DMS153 (cell line): Measurements from ENCODE around the gene ACTR1A.
A peak's percentile ranks its signal among the peaks of the same experiment; 100 is the strongest.
"Not testable (repeated sequence)": the region's sequence is repeated elsewhere in the genome, so short reads cannot be mapped to it uniquely, and the experiment has no call there.

Experiments used
- DNase-seq: peaks from one replicate; lab custom pipeline; 2025; lab: John Stamatoyannopoulos, UW

ACTR1A gene

GRCh38 chr10:102514487-102515311 is 12.2 kb upstream of the ACTR1A start:
- no peak for DNase-seq

GRCh38 chr10:102511583-102512274 is 9.2 kb upstream of the ACTR1A start:
- DNase-seq: no peak

- no peak for DNase-seq
Observed at GRCh38 chr10:102509387-102509786, 6.9 kb upstream of the ACTR1A start.

- DNase-seq: no peak
Observed at GRCh38 chr10:102508506-102508905, 6.0 kb upstream of the ACTR1A start.

- no peak for DNase-seq
Observed at GRCh38 chr10:102507521-102507920, 5.0 kb upstream of the ACTR1A start.

DNA sequence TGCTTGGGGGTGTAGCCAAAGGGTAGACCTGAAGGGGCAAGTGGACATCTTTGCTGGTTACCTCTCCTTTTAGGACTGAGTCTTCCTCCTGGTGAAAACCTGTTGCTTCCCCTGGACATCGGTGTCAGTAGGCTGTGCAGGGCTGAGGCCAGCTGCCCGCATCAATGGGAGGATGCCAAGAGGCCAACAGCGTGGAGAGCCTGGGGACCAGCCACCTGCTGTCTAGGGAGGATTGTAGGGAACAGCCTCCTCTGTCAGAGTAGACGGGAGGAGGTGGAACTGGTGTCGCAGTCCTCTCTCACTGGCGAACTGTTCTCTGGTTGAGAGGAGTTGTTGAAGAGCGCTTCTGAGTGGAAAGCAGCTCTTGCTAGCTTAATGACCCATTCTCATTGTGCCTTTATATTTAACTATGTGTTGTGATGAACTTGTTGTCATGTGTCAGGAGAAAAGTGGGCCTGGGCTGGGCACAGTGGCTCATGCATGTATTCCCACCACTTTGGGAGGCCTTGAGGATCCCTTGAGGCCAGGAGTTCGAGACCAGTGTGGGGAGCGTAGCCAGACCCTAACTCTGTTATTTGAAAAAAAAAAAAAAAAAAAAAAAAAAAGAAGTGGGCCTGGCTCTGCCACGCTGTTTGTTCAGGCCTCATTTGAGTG is 3.1 kb upstream of the ACTR1A start:
- DNase-seq: no peak

- DNase-seq: no peak
Observed at GRCh38 chr10:102504976-102505300, 2.4 kb upstream of the ACTR1A start.

DNA sequence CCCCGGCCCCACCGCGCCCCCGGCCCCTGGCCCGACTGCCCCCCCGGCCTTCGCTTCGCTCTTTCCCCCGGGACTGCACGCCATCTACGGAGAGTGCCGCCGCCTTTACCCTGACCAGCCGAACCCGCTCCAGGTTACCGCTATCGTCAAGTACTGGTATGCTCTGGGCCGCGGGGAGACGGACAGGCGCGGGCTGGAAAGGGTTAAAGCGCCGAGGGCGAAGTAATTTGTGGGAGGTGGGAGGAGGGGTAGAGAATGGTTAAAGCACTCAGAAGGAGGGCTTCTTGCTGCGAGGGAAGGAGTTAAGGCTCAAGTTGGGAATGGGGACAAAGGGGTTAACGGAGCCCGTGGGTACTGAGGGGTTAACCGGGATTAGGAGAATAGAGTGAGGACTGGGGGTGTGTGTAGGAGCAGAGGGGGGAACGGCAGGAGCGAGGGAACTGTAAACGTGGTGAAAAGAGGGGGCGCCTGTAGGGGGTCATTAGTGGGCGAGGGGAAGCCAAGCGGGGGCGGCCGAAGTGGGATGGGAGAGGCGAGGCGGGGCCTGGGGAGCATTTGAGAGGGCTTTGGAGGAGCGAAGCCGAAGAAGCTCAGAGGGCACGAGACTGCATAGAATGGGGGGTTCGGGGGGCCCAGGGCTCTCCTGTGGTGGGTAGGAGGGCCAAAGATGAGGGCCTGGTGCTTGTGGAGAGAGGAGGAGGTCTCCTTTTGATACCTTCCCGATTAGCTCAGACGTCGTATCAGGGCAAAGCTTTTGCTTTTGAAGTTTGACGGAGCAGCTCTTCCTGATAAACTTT is 1.9 kb upstream of the ACTR1A start:
- DNase-seq: no peak

GRCh38 chr10:102503264-102504178 is 1.0 kb upstream of the ACTR1A start, which contains the start of gene SUFU:
Gene SUFU, plus strand, starts transcription at chr10:102503972. Its CDS starts 181 bp downstream, at chr10:102504153.
- peak; percentile 97 for DNase-seq

DNA sequence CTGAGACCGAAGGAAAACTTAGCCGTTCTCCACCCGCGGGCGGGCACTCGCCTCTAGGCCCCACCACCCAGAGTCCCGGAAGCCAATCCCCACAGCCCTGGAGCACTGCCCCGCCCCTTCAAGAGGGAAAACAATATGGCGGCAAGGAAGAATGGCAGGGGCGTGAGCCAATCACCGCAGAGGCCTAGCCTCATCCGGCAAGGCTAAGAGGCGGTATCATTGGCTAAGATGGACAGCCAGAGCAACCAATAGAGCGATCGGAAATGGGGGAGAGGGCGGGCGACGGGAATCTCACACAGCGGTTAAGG is 529 bp downstream of the ACTR1A start:
- DNase-seq: peak; percentile 97

DNA sequence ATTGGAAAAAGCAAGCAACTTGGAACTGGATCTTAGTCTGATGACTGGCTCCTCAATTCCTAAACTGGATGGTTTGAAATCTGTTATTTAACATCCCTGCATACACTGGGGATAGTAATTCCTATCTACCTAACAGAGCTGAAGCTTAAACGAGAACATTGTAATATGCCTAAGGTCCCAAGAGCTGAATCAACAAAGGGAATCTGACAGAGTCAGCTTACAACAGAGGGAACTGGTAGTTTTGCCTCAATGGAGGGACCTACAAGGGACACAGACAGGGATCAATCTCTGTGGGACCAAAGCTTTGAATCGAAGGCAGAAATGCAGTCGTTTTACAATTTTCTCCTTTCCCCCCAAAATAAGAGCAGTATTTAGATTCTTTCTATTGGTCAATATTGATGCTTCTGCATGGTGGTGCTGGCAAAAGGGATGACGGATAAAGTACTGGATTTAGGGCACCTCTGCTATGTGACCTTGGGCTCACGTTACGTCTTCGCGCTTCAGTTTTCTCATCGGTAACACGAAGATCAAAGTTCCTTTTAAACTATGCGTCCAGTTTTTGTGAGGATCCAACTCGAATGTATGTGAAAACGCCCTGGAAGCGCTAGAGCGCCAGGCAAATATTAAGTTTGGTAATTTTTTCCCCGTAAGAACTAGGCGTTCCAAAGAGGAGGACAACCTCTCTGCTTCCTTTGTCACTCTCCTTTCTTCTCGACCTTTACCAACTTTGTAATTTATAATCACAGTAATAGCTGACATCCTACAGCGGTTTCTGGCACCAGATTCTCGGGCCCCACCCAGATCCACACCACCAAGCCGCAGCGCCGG is 1.1 kb downstream of the ACTR1A start:
- no peak for DNase-seq

DNA sequence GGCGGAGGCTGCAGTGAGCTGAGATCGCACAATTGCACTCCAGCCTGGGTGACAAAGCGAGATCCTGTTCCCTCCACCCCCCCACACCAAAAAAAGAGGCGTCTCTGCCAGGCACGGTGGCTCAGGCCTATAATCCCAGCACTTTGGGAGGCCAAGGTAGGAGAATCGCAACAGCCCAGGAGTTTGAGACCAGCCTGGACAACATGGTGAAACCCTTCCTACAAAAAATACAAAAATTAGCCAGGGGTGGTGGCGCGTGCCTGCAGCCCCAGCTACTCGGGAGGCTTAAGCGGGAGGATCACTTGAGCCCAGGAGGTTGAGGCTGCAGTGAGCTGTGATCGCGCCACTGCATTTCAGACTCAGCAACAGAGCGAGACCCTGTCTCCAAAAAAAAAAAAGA is 1.8 kb downstream of the ACTR1A start:
- not testable (repeated sequence) for DNase-seq

GRCh38 chr10:102499356-102499755 is 3.2 kb downstream of the ACTR1A start:
- DNase-seq: no peak

GRCh38 chr10:102497545-102497944 is 5.0 kb downstream of the ACTR1A start:
- no peak for DNase-seq

- DNase-seq: no peak
Observed at GRCh38 chr10:102493771-102494170, 8.7 kb downstream of the ACTR1A start.

- no peak for DNase-seq
Observed at GRCh38 chr10:102492983-102493382, 9.5 kb downstream of the ACTR1A start.

GRCh38 chr10:102492344-102492939 is 10.1 kb downstream of the ACTR1A start:
- DNase-seq: no peak

DNA sequence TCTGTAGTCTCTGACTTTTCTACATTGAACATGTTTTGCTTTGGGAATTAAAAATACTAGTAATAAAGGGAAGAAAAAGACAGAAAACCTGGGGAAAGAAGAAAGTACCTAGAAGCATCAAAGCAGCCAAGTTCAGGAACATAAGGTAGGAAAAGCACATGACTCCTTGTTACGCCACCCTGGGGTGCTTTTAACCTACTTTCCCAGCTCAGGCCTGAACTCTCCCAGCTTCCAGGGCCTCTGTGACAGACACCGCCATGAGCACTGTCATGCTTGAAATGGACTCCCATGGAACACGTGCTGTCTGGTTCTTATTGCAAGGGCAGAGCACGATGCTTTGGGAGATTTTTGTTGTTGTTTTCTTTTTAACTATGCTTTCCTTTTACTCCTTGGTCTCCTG is 11.4 kb downstream of the ACTR1A start:
- DNase-seq: no peak

GRCh38 chr10:102485093-102485784 is 17.3 kb downstream of the ACTR1A start:
- no peak for DNase-seq
